Astrocyte (in vitro differentiated cells and primary cell): ENCODE results near the gene CD109. TPM values are rescaled to one million over a fixed set of nuclear protein-coding genes. Genes with fewer than 3 reads are reported as not detected.

ENCODE experiments used
- DNase-seq: peaks from one replicate; pipeline ENCODE4 v3.0.0-alpha.2; 2010; ENCODE audit warnings: low read depth
- FAIRE-seq: peaks from 2 replicates; lab custom pipeline; 2011; peaks lifted over from hg19 to GRCh38; lab: Jason Lieb, UNC
- H2AFZ ChIP-seq: 2 replicates; pipeline ENCODE4 v1.6.0; 2012; ENCODE audit warnings: low read depth, low read length, inconsistent platforms
- H3K27ac ChIP-seq: 2 replicates; pipeline ENCODE4 v1.5.1; 2011; ENCODE audit warnings: low read depth, low read length, inconsistent platforms
- H3K27me3 ChIP-seq: 2 replicates; pipeline ENCODE4 v1.6.0; 2011; ENCODE audit warnings: low read length, inconsistent platforms; ENCODE audit not compliant: insufficient read depth
- H3K36me3 ChIP-seq: 2 replicates; pipeline ENCODE4 v1.5.1; 2011; ENCODE audit warnings: low read length, inconsistent platforms; ENCODE audit not compliant: insufficient read depth
- H3K4me1 ChIP-seq: 2 replicates; pipeline ENCODE4 v1.5.1; 2011; ENCODE audit warnings: low read length, inconsistent platforms; ENCODE audit not compliant: insufficient read depth
- H3K4me2 ChIP-seq: 2 replicates; pipeline ENCODE4 v1.6.0; 2012; ENCODE audit warnings: low read length, inconsistent platforms
- H3K4me3 ChIP-seq: 2 replicates; pipeline ENCODE4 v1.5.1; 2011; ENCODE audit warnings: low read depth, mild to moderate bottlenecking, low read length, inconsistent platforms; ENCODE audit not compliant: insufficient read depth
- H3K79me2 ChIP-seq: 2 replicates; pipeline ENCODE4 v1.6.0; 2012; ENCODE audit warnings: mild to moderate bottlenecking, low read length, inconsistent platforms; ENCODE audit not compliant: insufficient read depth
- H3K9ac ChIP-seq: 2 replicates; pipeline ENCODE4 v1.6.0; 2012; ENCODE audit warnings: mild to moderate bottlenecking, low read length, inconsistent platforms
- H3K9me3 ChIP-seq: 2 replicates; pipeline ENCODE4 v1.5.1; 2012; ENCODE audit warnings: low read depth, mild to moderate bottlenecking, low read length, inconsistent platforms; ENCODE audit not compliant: insufficient read depth
- H4K20me1 ChIP-seq: 2 replicates; pipeline ENCODE4 v1.6.0; 2012; ENCODE audit warnings: low read length, inconsistent platforms; ENCODE audit not compliant: insufficient read depth
- H3K27ac Mint-ChIP-seq: one replicate; pipeline ENCODE4 v1.8.0; 2021; ENCODE audit warnings: mild to moderate bottlenecking, mixed read lengths; ENCODE audit not compliant: unreplicated experiment
- H3K27me3 Mint-ChIP-seq: one replicate; pipeline ENCODE4 v1.8.0; 2021; ENCODE audit warnings: low read depth, mixed read lengths; ENCODE audit not compliant: unreplicated experiment
- H3K36me3 Mint-ChIP-seq: one replicate; pipeline ENCODE4 v1.8.0; 2021; ENCODE audit warnings: low read depth, mixed read lengths; ENCODE audit not compliant: unreplicated experiment
- H3K4me1 Mint-ChIP-seq: one replicate; pipeline ENCODE4 v1.8.0; 2021; ENCODE audit warnings: low read depth, mixed read lengths; ENCODE audit not compliant: unreplicated experiment
- H3K4me3 Mint-ChIP-seq: one replicate; pipeline ENCODE4 v1.8.0; 2021; ENCODE audit warnings: mild to moderate bottlenecking, moderate library complexity, mixed read lengths; ENCODE audit not compliant: unreplicated experiment
- H3K9me3 Mint-ChIP-seq: one replicate; pipeline ENCODE4 v1.8.0; 2021; ENCODE audit warnings: mild to moderate bottlenecking, mixed read lengths; ENCODE audit not compliant: unreplicated experiment
- CTCF ChIP-seq: IDR thresholded peaks from 2 replicates; pipeline ENCODE4 v1.5.1; 2011; ENCODE audit warnings: low read depth, mild to moderate bottlenecking, inconsistent platforms, low read length, moderate library complexity; ENCODE audit not compliant: insufficient read depth
- EZH2 ChIP-seq: IDR thresholded peaks from 2 replicates; pipeline ENCODE4 v1.6.1; 2012; ENCODE audit warnings: mild to moderate bottlenecking, low read length, inconsistent platforms; ENCODE audit not compliant: insufficient read depth
- total RNA-seq: library from RNA; stranded (reverse); gene quantifications from 2 replicates; pipeline ENCODE4 v1.2.1, GENCODE V29; 2021

The CD109 gene
- total RNA-seq, 1 donor from 2014 or later = 18.3 TPM

- no peaks in the 10 kb centered on the region for H3K4me1 ChIP-seq
- no peak overlapping the region for H3K9ac ChIP-seq
- H3K36me3 ChIP-seq = no peaks in the 10 kb centered on the region
- H3K9me3 Mint-ChIP-seq = no peaks in the 10 kb centered on the region
- TF ChIP-seq EZH2 (no peak), CTCF (no peak)
- no peaks in the 10 kb centered on the region for H4K20me1 ChIP-seq
- H3K27ac ChIP-seq = no peak overlapping the region
- peaks cover 6% of the 10 kb centered on the region for H3K27me3 Mint-ChIP-seq
- FAIRE-seq (no peak), DNase-seq (no peak)
- no peaks in the 10 kb centered on the region for H3K9me3 ChIP-seq
- no peak overlapping the region for H3K4me3 ChIP-seq
- no peaks in the 10 kb centered on the region for H3K36me3 Mint-ChIP-seq
- no peaks in the 10 kb centered on the region for H3K79me2 ChIP-seq
- peak overlapping the region; percentile 21 for H3K4me2 ChIP-seq
- no peak overlapping the region for H3K4me3 Mint-ChIP-seq
- peaks cover 7% of the 10 kb centered on the region for H3K4me1 Mint-ChIP-seq
- no peaks in the 10 kb centered on the region for H3K27me3 ChIP-seq
- H3K27ac Mint-ChIP-seq = no peak overlapping the region
- H2AFZ ChIP-seq = no peak overlapping the region
Observed at GRCh38 chr6:73665686-73666319, 30.2 kb upstream of the CD109 start.

DNA sequence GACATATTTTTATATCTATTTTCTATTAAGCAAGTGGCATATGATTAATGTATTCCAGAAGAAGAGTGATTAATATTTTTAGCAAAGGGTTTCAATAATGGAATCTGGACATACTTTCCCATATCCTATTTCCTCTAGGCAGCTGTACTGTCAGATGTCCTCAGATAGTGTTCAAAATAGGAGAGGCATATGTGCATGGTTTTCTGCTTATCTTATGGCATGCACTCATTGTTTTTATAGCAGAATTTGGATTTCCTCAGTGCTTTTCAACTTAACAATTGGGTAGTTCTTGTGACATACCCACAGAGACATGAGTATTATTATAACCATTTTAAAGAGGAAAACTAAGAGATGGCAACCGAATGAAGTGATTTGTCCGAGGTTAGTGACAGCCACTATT, 29.6 kb upstream of the CD109 start:
- H3K27ac Mint-ChIP-seq = no peak overlapping the region
- H3K27me3 Mint-ChIP-seq = peaks cover 6% of the 10 kb centered on the region
- no peak overlapping the region for H3K9ac ChIP-seq
- H3K36me3 Mint-ChIP-seq = no peaks in the 10 kb centered on the region
- no peak overlapping the region for H3K4me3 Mint-ChIP-seq
- no peak overlapping the region for H2AFZ ChIP-seq
- H3K4me1 ChIP-seq = no peaks in the 10 kb centered on the region
- peaks cover 7% of the 10 kb centered on the region for H3K4me1 Mint-ChIP-seq
- no peaks in the 10 kb centered on the region for H3K9me3 ChIP-seq
- H4K20me1 ChIP-seq = no peaks in the 10 kb centered on the region
- FAIRE-seq (no peak), DNase-seq (no peak)
- H3K4me2 ChIP-seq = no peak overlapping the region
- H3K9me3 Mint-ChIP-seq = no peaks in the 10 kb centered on the region
- no peak overlapping the region for H3K4me3 ChIP-seq
- no peak overlapping the region for H3K27ac ChIP-seq
- H3K79me2 ChIP-seq = no peaks in the 10 kb centered on the region
- TF ChIP-seq EZH2 = no peak
- TF ChIP-seq CTCF = no peak
- H3K36me3 ChIP-seq = no peaks in the 10 kb centered on the region
- no peaks in the 10 kb centered on the region for H3K27me3 ChIP-seq

DNA sequence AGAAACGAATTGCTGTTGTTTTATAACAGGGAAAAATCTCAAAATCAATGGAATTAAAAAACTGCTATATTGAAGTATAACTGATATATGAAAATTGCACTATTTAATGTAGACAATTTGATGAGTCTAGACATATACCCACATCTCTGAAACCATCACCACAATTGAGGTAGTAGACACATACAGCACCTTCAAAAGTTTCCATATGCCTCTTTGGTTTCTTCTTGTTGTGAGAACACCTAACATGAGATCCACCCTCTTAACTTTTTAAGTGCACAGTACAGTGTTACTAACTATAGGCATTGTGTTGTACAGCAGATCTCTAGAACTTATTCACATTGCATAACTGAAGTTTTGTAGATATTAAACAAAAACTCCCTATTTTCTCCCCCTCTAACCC, 28.2 kb upstream of the CD109 start:
- no peak overlapping the region for H3K4me3 ChIP-seq
- no peak overlapping the region for H3K4me2 ChIP-seq
- Mint-ChIP-seq H3K27me3 (peaks cover 6% of the 10 kb centered on the region), H3K4me3 (no peak overlapping the region), H3K27ac (no peak overlapping the region), H3K9me3 (no peaks in the 10 kb centered on the region), H3K36me3 (no peaks in the 10 kb centered on the region), H3K4me1 (peaks cover 7% of the 10 kb centered on the region)
- H3K4me1 ChIP-seq = no peaks in the 10 kb centered on the region
- no peaks in the 10 kb centered on the region for H3K9me3 ChIP-seq
- H3K27ac ChIP-seq = no peak overlapping the region
- H3K79me2 ChIP-seq = no peaks in the 10 kb centered on the region
- TF ChIP-seq EZH2 (no peak), CTCF (no peak)
- no peak for DNase-seq
- no peaks in the 10 kb centered on the region for H3K36me3 ChIP-seq
- FAIRE-seq = no peak
- no peaks in the 10 kb centered on the region for H3K27me3 ChIP-seq
- H3K9ac ChIP-seq = no peak overlapping the region
- H4K20me1 ChIP-seq = no peaks in the 10 kb centered on the region
- H2AFZ ChIP-seq = no peak overlapping the region
